K562 (cell line): ENCODE measurements around the gene ZNF563. TPM values are rescaled to one million over a fixed set of nuclear protein-coding genes. Genes with fewer than 3 reads are reported as not detected.

Source experiments
- LEF1 ChIP-seq: fragments of 450-650 bp; IDR thresholded peaks from 2 replicates; pipeline ENCODE4 v1.6.1; 2016; ENCODE audit warnings: mild to moderate bottlenecking
- MEIS2 ChIP-seq: fragments of 450-650 bp; IDR thresholded peaks from 2 replicates; pipeline ENCODE4 v1.6.1; 2014; ENCODE audit warnings: mild to moderate bottlenecking; ENCODE audit not compliant: partially characterized antibody
- NONO ChIP-seq, 2 experiments: fragments of 200-400 bp in 1 of 2; fragments of 450-650 bp in 1 of 2; formaldehyde crosslinking in 1 of 2; IDR thresholded peaks; 2 replicates each; pipeline ENCODE4 v1.6.1; 2017; ENCODE audit warnings: low read depth in 2 of 2, mild to moderate bottlenecking in 2 of 2, moderate library complexity in 2 of 2, low read length in 1 of 2
- RNF2 ChIP-seq: sonication (generic); IDR thresholded peaks from 2 replicates; pipeline ENCODE4 v1.6.1; 2016
- polyA plus RNA-seq, 8 experiments: library from polyadenylated mRNA; depleted of rRNA in 4 of 8; stranded (reverse) in 5 of 8; unstranded in 3 of 8; fragments of >200 nt; fragmentation: Nextera tagmentation in 2 of 8; fragmentation: Illumina TruSeq in 1 of 8; extraction: Ambion mirVana in 2 of 8; extraction: Trizol in 1 of 8; gene quantifications; 2 replicates each; pipeline versions ENCODE4 v1.2.1 to v1.2.3, GENCODE V29; 2011 to 2014; ENCODE audit warnings: inconsistent platforms in 1 of 8, missing spikeins in 1 of 8
- total RNA-seq, 7 experiments: library from RNA; depleted of rRNA in 6 of 7; stranded (reverse); fragments of >200 nt in 6 of 7; fragmentation: Illumina TruSeq in 2 of 7; extraction: Trizol in 2 of 7; gene quantifications; 2 replicates each; pipeline versions ENCODE4 v1.2.1 to v1.2.3, GENCODE V29; 2011 to 2021; ENCODE audit warnings: low replicate concordance in 1 of 7
- TF ChIP-seq, protein P1 (sequence below): sonication (generic); formaldehyde crosslinking; IDR thresholded peaks from 2 replicates; pipeline ENCODE4 v1.8.0; 2022; ENCODE audit warnings: mild to moderate bottlenecking, missing genetic modification reagents
- TF ChIP-seq, protein P2 (sequence below): sonication (generic); formaldehyde crosslinking; IDR thresholded peaks from 2 replicates; pipeline ENCODE4 v1.8.1; 2023; ENCODE audit warnings: mild to moderate bottlenecking, missing genetic modification reagents
- TF ChIP-seq, protein P3 (sequence below): sonication (generic); formaldehyde crosslinking; IDR thresholded peaks from 2 replicates; pipeline ENCODE4 v1.8.1; 2023; ENCODE audit warnings: mild to moderate bottlenecking, missing genetic modification reagents, moderate library complexity
- TF ChIP-seq, protein P4 (sequence below), 2 experiments: IDR thresholded peaks in 1 of 2; conservative IDR thresholded peaks in 1 of 2; 2 replicates each; pipeline ENCODE4 v1.6.1; 2016; ENCODE audit warnings: low read depth in 2 of 2, mild to moderate bottlenecking in 1 of 2, missing compliant biosample characterization in 1 of 2, missing genetic modification characterization in 1 of 2, moderate library complexity in 1 of 2
- TF ChIP-seq, protein P5 (sequence below): IDR thresholded peaks from 2 replicates; pipeline ENCODE4 v1.6.1; 2012; ENCODE audit warnings: low read depth, low read length, improper control_type of control experiment, borderline replicate concordance

Gene ZNF563
- total and polyA plus RNA-seq, 9 of the 15 experiments (the other 6 are each of a cell fraction or from before 2014, with no cell fraction given) = 0.37 to 2.9 (median 0.74) TPM

DNA sequence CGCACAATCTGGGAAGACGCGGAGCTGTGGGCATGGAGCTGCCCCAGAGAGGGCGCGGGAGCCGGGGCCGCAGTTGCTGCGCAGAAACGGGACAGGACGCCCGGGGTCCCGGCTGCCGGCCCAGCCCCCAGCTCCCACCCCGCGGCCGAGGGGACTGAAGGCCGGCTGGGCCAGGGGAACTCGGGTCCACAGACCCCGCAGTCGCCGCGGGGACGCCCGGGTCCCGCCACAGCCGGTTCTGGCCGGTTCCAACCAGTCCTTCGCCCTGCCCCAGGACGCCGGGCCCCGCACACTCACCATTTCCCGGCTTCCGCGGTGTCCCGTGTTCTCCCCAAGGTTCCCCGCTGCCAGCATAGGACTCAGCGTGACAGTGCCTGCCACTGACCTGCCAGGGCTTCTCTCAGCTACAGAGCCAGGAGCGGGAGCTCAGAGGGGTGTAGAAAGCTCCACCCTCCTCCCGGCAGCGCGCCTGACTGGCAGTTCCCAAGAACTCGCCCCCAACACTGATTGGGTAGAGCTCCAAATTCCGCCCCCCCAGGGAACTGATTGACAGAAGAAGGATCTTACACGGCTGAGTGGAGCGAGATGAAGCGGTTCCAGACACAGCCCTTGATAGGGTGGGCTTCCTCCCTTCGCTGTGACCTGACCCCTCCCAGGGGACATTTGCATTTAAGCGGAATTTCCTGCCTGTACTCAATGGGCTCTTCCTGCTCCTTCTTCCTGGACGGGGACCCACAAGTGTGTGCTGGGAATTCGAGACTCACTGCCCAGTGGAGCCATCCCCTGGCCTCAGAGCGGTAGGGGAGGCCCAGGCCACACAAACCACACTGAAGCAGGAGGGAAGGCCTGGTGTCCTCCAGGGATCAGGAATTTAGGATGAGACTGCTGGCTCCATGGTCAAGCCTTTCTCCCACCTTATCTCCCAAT is 32.1 kb upstream of the ZNF563 start, which contains the start of gene ZNF442 (continued):
- TF ChIP-seq, protein P1, sequence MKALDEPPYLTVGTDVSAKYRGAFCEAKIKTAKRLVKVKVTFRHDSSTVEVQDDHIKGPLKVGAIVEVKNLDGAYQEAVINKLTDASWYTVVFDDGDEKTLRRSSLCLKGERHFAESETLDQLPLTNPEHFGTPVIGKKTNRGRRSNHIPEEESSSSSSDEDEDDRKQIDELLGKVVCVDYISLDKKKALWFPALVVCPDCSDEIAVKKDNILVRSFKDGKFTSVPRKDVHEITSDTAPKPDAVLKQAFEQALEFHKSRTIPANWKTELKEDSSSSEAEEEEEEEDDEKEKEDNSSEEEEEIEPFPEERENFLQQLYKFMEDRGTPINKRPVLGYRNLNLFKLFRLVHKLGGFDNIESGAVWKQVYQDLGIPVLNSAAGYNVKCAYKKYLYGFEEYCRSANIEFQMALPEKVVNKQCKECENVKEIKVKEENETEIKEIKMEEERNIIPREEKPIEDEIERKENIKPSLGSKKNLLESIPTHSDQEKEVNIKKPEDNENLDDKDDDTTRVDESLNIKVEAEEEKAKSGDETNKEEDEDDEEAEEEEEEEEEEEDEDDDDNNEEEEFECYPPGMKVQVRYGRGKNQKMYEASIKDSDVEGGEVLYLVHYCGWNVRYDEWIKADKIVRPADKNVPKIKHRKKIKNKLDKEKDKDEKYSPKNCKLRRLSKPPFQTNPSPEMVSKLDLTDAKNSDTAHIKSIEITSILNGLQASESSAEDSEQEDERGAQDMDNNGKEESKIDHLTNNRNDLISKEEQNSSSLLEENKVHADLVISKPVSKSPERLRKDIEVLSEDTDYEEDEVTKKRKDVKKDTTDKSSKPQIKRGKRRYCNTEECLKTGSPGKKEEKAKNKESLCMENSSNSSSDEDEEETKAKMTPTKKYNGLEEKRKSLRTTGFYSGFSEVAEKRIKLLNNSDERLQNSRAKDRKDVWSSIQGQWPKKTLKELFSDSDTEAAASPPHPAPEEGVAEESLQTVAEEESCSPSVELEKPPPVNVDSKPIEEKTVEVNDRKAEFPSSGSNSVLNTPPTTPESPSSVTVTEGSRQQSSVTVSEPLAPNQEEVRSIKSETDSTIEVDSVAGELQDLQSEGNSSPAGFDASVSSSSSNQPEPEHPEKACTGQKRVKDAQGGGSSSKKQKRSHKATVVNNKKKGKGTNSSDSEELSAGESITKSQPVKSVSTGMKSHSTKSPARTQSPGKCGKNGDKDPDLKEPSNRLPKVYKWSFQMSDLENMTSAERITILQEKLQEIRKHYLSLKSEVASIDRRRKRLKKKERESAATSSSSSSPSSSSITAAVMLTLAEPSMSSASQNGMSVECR = peak; percentile 50; the same call in 1 of the 2 replicates
- TF ChIP-seq, protein P2, sequence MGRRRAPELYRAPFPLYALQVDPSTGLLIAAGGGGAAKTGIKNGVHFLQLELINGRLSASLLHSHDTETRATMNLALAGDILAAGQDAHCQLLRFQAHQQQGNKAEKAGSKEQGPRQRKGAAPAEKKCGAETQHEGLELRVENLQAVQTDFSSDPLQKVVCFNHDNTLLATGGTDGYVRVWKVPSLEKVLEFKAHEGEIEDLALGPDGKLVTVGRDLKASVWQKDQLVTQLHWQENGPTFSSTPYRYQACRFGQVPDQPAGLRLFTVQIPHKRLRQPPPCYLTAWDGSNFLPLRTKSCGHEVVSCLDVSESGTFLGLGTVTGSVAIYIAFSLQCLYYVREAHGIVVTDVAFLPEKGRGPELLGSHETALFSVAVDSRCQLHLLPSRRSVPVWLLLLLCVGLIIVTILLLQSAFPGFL (CRISPR knock-in tag) = no peak
- TF ChIP-seq, protein P3, sequence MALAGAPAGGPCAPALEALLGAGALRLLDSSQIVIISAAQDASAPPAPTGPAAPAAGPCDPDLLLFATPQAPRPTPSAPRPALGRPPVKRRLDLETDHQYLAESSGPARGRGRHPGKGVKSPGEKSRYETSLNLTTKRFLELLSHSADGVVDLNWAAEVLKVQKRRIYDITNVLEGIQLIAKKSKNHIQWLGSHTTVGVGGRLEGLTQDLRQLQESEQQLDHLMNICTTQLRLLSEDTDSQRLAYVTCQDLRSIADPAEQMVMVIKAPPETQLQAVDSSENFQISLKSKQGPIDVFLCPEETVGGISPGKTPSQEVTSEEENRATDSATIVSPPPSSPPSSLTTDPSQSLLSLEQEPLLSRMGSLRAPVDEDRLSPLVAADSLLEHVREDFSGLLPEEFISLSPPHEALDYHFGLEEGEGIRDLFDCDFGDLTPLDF (CRISPR knock-in tag) = 0 out of 2 replicates have a peak, but pooled peaks have one; percentile 32
- TF ChIP-seq LEF1 (peak; percentile 55; the same call in 1 of the 2 replicates), NONO (IDR thresholded peaks at IDR 0.05; ENCODE audit: low read depth in 2 of 2, low read length in 1 of 2) (peak; percentile 38 to 62; a peak in 2 of 4 replicates), RNF2 (no peak), MEIS2 (peak; percentile 75)
- TF ChIP-seq, protein P4, sequence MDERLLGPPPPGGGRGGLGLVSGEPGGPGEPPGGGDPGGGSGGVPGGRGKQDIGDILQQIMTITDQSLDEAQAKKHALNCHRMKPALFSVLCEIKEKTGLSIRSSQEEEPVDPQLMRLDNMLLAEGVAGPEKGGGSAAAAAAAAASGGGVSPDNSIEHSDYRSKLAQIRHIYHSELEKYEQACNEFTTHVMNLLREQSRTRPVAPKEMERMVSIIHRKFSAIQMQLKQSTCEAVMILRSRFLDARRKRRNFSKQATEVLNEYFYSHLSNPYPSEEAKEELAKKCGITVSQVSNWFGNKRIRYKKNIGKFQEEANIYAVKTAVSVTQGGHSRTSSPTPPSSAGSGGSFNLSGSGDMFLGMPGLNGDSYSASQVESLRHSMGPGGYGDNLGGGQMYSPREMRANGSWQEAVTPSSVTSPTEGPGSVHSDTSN (CRISPR knock-in tag; IDR thresholded peaks at IDR 0.05; ENCODE audit: low read depth) = peak; percentile 79
- TF ChIP-seq, protein P4 (tag; conservative IDR thresholded peaks at IDR 0.05; ENCODE audit: low read depth) = peak; percentile 96
- TF ChIP-seq, protein P5, sequence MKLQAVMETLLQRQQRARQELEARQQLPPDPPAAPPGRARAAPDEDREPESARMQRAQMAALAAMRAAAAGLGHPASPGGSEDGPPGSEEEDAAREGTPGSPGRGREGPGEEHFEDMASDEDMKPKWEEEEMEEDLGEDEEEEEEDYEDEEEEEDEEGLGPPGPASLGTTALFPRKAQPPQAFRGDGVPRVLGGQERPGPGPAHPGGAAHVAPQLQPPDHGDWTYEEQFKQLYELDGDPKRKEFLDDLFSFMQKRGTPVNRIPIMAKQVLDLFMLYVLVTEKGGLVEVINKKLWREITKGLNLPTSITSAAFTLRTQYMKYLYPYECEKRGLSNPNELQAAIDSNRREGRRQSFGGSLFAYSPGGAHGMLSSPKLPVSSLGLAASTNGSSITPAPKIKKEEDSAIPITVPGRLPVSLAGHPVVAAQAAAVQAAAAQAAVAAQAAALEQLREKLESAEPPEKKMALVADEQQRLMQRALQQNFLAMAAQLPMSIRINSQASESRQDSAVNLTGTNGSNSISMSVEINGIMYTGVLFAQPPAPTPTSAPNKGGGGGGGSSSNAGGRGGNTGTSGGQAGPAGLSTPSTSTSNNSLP = no peak
